ENCODE results near the gene PARP1. TPM values are rescaled to one million over a fixed set of nuclear protein-coding genes. Genes with fewer than 3 reads are reported as not detected.

The PARP1 gene
- total RNA-seq, 1 donor from 2014 or later, result 86.3 TPM

DNA sequence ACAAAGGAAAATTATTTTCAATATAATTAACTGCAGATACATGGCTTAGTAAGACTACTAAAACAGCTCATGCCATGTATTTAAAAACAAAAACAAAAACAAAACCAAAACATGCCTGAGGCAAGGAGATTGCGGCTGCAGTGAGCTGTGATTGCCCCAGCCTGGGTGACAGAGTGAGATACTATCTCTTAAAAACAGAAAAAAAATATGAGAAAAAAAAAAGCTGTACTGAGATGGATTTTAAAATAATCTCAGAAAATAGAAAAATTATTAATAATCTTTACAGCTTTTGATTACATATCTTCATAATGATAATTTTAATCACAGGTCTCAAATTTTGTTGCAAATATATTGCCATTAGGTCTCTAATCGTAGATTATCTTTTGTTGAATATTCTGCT, 74.9 kb downstream of the PARP1 start:
- TF ChIP-seq, protein P1, sequence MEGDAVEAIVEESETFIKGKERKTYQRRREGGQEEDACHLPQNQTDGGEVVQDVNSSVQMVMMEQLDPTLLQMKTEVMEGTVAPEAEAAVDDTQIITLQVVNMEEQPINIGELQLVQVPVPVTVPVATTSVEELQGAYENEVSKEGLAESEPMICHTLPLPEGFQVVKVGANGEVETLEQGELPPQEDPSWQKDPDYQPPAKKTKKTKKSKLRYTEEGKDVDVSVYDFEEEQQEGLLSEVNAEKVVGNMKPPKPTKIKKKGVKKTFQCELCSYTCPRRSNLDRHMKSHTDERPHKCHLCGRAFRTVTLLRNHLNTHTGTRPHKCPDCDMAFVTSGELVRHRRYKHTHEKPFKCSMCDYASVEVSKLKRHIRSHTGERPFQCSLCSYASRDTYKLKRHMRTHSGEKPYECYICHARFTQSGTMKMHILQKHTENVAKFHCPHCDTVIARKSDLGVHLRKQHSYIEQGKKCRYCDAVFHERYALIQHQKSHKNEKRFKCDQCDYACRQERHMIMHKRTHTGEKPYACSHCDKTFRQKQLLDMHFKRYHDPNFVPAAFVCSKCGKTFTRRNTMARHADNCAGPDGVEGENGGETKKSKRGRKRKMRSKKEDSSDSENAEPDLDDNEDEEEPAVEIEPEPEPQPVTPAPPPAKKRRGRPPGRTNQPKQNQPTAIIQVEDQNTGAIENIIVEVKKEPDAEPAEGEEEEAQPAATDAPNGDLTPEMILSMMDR (IDR thresholded peaks at IDR 0.05), result no peak
- no peak overlapping the region for H3K27ac Mint-ChIP-seq (ENCODE audit: unreplicated experiment)
- H3K9me3 Mint-ChIP-seq (ENCODE audit: unreplicated experiment), result no peaks in the 10 kb centered on the region
- no peak overlapping the region for H3K4me3 Mint-ChIP-seq (ENCODE audit: unreplicated experiment)
- H3K4me1 Mint-ChIP-seq (ENCODE audit: unreplicated experiment), result peaks cover 8% of the 10 kb centered on the region
- H3K36me3 Mint-ChIP-seq (ENCODE audit: unreplicated experiment), result no peaks in the 10 kb centered on the region
- no peak for DNase-seq (ENCODE audit: extremely low spot score, unreplicated experiment)
- peaks cover 11% of the 10 kb centered on the region for H3K27me3 Mint-ChIP-seq (ENCODE audit: unreplicated experiment)

DNA sequence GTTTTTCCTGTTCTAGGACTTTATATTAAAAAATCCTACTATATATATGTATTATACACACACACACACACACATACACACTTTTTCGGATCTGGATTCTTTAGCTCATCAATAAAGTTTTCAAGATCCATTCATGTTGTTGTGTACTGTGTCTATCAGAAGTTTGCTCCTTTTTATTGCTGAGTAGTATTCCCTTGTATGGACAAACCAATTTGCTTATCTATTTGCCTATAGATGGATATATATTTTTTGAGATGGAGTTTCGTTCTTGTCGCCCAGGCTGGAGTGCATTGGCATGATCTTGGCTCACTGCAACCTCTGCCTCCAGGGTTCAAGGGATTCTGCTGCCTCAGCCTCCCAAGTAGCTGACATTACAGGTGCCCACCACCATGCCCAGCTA, 78.7 kb downstream of the PARP1 start:
- Mint-ChIP-seq H3K27me3 (ENCODE audit: unreplicated experiment) (peaks cover 6% of the 10 kb centered on the region), H3K4me3 (ENCODE audit: unreplicated experiment) (no peak overlapping the region), H3K27ac (ENCODE audit: unreplicated experiment) (no peak overlapping the region), H3K36me3 (ENCODE audit: unreplicated experiment) (no peaks in the 10 kb centered on the region), H3K9me3 (ENCODE audit: unreplicated experiment) (no peaks in the 10 kb centered on the region), H3K4me1 (ENCODE audit: unreplicated experiment) (peaks cover 8% of the 10 kb centered on the region)
- TF ChIP-seq, protein P1 (IDR thresholded peaks at IDR 0.05), result no peak
- no peak for DNase-seq (ENCODE audit: extremely low spot score, unreplicated experiment)

DNA sequence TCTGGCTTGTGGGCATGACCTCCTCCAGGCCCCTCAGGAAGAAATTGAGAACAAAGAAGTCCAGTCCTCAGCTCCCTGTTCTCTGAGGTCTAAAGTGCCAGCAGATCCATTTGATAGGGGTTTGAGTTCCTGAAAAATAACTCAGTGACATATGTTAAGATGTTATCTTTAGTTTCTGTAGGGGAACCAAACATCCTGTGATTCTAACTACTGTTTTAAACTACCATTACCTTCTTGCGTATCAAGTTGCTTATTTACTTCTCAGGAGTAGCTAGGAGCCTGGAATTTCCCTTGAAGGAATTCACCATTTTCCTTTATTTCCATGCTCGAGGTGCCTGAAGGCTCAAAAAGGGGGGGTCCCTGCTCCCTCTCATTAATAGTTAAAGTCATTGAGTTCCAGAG, 80.1 kb downstream of the PARP1 start:
- DNase-seq (ENCODE audit: extremely low spot score, unreplicated experiment), result no peak
- Mint-ChIP-seq H3K9me3 (ENCODE audit: unreplicated experiment) (no peaks in the 10 kb centered on the region), H3K4me1 (ENCODE audit: unreplicated experiment) (peaks cover under 1% of the 10 kb centered on the region), H3K27me3 (ENCODE audit: unreplicated experiment) (peaks cover 7% of the 10 kb centered on the region), H3K27ac (ENCODE audit: unreplicated experiment) (no peak overlapping the region), H3K4me3 (ENCODE audit: unreplicated experiment) (no peak overlapping the region), H3K36me3 (ENCODE audit: unreplicated experiment) (no peaks in the 10 kb centered on the region)
- TF ChIP-seq, protein P1 (IDR thresholded peaks at IDR 0.05), result no peak

DNA sequence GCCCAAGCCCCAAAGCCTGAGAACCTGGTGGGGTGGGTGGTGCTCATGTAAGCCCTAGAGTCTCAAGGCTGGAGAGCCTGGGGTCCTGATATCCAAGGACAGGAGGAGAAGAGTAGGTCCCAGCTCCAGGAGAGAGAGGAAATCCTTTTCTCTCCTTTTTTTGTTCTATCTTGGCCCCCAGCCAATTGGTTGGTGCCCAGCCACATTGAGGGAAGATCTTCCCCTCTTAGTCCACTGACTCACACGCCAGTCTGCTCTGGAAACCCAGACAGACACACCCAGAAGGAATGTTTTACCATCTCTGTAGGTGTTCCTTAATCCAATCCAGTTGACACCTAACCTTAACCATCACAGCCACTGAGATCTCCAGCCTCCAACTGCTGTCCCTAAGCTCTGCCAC, 82.7 kb downstream of the PARP1 start:
- DNase-seq (ENCODE audit: extremely low spot score, unreplicated experiment), result no peak
- Mint-ChIP-seq H3K27ac (ENCODE audit: unreplicated experiment) (no peak overlapping the region), H3K4me3 (ENCODE audit: unreplicated experiment) (no peak overlapping the region), H3K9me3 (ENCODE audit: unreplicated experiment) (no peaks in the 10 kb centered on the region), H3K4me1 (ENCODE audit: unreplicated experiment) (no peaks in the 10 kb centered on the region), H3K27me3 (ENCODE audit: unreplicated experiment) (peaks cover 9% of the 10 kb centered on the region), H3K36me3 (ENCODE audit: unreplicated experiment) (no peaks in the 10 kb centered on the region)
- TF ChIP-seq, protein P1 (IDR thresholded peaks at IDR 0.05), result no peak

DNA sequence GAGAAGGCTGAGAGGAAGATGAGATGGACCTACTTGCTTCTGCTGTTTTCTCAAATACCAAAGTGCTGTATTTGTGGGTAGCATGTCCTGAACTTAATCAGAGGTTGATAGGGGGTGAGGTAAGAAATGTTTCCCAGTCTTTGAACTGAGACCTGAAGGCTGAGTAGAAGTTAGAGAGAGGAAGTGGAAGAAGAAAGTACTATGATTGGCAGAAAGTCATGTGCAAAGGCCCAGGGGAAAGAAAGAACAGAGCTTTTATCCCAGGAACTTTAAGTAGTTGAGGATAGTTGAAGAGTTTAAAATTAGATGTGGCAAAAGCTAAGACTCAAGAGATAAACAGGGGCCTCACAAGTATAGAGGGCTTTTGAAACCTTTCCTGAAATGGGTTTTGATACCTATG, 83.4 kb downstream of the PARP1 start:
- TF ChIP-seq, protein P1 (IDR thresholded peaks at IDR 0.05), result no peak
- Mint-ChIP-seq H3K27me3 (ENCODE audit: unreplicated experiment) (peaks cover 9% of the 10 kb centered on the region), H3K27ac (ENCODE audit: unreplicated experiment) (no peak overlapping the region), H3K9me3 (ENCODE audit: unreplicated experiment) (no peaks in the 10 kb centered on the region), H3K4me3 (ENCODE audit: unreplicated experiment) (no peak overlapping the region), H3K36me3 (ENCODE audit: unreplicated experiment) (no peaks in the 10 kb centered on the region), H3K4me1 (ENCODE audit: unreplicated experiment) (no peaks in the 10 kb centered on the region)
- no peak for DNase-seq (ENCODE audit: extremely low spot score, unreplicated experiment)
